NAMALWA (cell line): ENCODE results near the gene SECTM1.

Experiments used
- DNase-seq: peaks from one replicate; pipeline ENCODE4 v3.0.0-alpha.2; 2015; ENCODE audit warnings: low spot score

The SECTM1 gene

DNA sequence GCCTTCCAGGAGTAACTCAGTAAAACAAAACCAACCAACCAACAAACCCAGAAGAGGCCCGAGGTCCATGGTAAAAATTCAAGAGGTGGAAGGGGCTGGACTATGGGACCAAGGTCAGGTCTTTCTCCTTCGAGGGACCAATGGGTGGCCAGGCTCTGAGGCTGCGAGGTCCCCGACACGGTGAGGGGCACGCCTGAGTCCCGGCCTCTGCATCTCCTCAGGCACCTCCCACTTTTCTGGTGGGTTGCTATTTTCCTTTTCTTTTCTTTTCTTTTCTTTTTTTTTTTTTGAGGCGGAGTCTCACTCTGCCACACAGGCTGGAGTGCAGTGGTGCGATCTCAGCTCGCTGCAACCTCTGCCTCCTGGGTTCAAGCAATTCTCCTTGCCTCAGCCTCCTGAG lies 34.1 kb downstream of the SECTM1 start:
- DNase-seq = no peak

DNA sequence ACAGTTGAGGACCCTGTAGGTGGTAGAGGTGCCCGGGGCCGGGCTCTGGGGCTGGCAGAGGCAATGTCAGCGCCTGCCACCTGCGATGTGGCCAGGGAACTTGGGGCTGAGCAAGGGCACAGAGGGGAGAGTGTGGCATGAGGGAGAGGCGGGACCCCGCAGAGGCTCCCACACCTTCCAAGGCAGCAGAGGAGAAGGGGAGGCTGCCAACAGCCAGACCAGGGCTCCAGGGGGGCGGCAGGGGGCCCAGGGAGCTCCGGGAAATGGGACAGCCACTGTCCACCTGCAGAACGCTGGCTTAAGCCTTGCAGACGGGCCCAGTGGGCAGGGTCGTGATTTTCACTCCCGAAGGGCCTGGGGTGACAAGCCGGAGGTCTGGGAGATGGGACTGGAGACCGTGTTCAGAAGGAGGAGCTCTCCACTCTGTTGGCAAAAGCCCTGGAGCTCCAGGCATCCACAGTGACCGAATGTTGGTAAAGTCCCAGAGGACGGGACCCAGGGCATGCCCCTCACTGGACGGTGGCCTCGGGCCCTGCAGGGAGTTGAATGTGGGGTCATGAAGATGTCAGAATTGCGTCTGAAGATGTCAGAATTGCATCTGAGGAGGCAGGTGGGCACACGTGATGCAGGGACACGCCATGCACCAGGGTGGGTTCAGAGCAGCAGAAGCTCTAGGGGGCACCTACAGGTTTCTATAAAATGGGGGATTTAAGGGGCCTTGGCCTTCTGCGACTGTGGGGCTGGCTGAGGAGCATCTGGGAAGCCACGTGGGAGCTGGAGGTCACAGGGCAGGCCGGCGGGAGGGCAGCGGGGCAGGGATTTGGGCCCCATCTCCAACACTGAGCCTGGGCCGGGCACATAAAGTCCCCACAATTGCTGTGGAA lies 34.8 kb downstream of the SECTM1 start:
- no peak for DNase-seq

DNA sequence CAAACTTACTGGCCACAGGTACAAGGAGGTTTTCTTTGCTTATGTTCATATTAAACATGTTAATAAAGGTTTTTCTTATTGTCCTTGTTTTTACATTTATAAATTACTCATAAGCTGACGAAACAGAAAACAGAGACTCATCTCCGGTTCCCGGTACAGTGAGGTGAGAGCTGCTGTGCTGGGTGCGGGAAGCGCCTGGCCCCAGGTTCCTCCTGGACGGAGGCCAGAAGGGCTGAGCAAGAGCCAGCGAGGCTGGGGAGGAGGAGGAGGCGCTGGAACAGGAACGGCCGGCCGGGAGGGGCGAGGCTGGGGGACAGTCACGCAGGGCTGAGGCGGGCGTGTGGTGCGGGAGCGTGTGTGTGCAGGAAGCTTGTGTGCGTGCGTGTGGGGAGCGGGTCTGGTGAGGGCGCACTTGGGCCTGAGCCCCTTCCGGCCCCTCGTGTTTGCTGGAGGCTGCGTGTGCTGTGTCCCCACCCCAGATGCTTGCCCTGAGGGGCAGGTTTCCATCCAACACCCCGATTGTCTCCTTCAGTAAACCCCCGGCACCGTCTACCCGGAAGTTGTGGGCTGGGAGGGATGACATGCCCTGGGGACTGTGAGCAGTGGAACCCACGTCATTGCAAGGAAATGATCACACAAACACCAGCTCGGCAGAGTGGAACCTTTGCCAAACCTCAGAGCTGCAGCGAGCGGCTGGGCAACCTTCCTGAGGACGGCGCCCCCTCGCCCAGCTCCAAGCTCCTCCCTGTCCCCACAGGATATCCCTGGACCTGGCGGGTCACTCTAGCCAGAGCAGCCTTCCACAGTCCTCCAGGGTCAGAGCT lies 35.6 kb downstream of the SECTM1 start:
- DNase-seq = peak; percentile 95

DNA sequence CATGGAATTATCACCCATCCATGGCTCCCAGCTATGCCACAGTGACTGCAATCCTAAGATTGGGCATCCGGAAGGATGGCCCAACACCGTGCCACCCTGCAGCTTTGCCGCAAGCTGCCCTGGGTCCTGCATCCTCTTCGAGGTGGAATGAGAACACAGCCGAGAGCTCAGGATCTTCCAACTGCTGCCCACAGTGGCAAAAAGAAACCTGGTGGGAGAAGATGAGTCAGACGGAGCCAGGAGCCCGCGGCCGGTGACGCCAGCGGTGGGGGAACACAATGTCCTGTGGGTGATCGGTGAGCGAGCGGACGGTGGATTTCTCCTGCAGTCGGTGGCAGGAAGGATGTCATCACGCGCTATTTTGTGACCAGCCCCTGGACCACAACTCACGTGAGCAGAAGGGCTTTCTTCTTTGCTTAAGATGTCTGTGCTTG lies 36.3 kb downstream of the SECTM1 start:
- peak; percentile 76 for DNase-seq

DNA sequence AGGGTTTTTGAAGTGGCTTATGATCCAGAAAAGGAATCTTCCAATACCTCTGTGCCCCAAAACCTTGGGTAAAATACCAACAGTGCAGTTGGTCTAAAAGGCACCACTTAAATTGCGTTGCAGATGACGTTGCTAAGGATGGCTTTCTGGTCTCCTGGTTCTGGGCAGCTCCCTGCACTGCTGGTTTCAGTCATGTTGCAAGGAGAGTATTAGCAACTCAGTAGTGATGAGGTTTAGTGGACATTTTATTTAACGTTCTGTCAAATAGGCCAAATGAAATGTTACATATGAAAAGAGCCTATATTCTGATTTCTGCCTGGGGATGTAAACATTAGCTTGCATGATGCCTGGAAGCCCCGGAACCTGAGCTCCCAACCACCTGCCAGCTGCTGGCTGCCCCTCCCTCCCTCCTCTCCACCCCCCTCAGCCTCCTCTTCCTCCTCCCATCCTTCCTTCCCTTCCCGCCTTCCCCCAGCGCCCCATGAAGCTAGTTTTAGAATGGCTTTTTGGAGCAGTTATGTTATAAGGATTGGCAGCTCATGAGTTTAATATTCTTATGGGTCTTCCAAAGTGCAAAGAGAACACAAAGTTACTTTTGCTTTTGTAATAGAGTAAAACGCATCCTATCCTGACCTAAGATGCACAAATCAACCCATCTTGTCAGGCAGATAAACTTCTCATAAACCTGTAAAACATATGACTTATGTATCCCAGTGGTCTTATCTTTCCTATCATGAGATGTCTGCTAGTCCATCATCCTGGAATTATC lies 36.9 kb downstream of the SECTM1 start:
- peak; percentile 31 for DNase-seq

DNA sequence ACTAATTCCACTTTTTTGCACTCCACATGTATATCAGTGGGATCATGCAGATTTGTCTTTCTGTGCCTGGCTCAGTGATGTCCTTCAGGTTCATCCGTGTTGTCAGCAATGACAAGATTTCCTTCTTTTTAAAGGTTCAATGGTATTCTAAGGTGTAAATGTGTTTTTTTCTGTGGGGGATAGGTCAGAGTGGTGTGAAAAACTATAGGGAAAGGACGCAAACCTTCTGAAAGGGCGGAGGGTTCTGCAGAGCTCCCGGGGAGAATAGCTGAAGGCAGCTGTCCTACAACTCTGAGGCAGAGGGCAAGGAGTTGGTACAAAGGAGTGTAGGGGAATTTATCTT lies 38.1 kb downstream of the SECTM1 start:
- no peak for DNase-seq

DNA sequence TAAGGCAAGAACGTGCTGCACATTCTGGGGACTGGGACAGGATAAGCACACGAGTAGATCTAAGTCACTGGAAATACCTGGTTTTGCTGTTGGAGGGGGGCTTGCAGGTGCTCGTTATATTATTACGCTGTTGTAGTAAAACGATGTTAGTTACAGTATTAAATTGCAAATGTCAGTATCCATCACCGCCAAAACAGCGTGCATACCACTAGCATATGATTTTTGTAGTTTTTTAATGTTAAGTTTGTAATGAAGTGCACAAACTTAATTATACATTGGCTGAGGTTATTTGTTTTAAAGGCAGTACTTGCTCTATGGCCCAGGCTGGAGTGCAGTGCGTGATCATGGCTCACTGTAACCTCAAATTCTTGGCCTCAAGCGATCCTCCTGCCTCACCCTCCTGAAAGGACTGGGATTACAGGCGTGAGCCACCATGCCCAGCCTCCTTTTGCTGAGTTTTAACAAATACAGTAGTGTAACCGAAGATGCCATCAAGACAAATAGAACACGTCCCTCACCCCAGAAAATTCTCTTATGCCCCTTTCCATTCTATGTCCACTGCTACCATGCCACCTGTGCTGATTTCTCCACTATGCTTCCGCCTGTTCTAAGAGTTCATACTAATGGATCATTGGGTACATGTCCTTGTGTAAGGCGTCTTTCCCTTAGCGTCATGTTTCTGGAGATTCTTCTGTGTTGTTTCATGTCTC lies 39.3 kb downstream of the SECTM1 start:
- no peak for DNase-seq

DNA sequence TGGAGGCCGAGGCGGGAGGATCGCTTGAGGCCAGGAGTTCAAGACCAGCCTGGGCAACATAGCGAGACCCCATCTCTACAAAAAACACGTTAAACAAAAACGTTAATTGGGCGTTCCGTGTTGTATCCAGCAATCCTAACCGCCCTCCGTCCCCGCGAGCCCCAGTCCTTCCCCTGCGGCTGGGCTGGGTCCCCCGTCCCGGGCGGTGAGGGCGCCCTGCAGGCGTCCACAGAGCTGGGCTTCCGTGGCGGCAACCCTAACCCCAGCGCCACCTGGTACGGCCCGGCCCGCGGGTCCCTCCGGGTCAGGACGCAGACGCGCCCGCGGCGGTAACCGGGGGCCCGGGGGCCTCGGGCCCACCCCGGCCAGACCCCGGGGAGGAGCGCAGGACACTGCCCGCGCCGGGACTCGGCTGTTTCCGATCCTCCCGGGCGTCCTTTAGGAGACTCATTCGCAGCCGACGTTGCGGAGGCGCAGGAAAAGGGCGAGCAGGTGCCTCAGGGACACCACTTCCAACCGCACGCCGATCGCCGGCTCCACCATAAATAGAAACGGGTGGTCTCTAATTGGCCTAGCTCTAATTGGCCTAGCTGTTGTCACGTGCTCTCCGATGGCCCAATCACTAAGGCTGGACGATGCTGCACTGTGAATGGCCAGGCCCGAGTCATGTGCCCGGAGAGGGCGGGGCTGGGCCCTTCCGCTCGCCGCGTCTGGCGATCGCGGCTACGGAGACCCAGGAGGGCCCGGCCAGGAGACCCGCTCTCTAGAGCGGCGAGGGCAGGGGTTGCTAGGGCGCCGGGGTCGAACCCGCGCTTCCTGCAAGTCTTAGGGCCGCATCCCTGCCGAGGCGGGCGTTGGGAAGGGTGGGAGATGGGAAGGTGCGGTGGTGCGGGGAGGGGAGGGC lies 41.1 kb downstream of the SECTM1 start:
- DNase-seq = peak; percentile 99

DNA sequence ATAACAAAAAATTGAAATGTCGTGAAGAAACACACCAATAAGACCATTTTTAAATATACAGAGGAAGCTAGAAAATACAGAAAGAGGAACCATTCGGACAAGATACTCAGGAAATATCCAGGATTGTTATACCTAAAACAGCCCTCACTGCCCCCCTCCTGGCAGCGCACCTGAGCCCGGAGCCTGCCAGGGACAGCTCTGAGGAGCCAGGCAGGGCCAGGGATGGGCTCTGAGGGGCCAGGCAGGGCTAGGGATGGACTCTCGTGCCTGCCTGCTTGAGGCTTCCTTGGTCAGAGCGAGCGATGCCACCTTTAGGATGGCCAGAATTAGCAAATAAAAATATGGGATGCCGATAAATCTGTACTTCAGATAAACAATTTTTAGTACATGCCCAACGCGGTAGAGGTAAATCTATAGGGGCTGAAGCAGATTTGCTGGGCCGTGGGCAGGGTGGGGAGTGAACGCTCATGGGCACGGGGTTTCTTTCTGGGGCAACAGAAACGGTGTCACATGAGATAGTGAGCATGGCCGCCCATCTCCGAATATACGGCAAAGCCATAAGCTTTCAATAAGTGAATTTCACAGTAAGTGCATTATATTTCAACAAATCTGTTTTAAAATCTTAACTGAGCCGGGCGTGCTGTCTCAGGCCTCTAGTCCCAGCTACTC lies 41.9 kb downstream of the SECTM1 start:
- DNase-seq = no peak

DNA sequence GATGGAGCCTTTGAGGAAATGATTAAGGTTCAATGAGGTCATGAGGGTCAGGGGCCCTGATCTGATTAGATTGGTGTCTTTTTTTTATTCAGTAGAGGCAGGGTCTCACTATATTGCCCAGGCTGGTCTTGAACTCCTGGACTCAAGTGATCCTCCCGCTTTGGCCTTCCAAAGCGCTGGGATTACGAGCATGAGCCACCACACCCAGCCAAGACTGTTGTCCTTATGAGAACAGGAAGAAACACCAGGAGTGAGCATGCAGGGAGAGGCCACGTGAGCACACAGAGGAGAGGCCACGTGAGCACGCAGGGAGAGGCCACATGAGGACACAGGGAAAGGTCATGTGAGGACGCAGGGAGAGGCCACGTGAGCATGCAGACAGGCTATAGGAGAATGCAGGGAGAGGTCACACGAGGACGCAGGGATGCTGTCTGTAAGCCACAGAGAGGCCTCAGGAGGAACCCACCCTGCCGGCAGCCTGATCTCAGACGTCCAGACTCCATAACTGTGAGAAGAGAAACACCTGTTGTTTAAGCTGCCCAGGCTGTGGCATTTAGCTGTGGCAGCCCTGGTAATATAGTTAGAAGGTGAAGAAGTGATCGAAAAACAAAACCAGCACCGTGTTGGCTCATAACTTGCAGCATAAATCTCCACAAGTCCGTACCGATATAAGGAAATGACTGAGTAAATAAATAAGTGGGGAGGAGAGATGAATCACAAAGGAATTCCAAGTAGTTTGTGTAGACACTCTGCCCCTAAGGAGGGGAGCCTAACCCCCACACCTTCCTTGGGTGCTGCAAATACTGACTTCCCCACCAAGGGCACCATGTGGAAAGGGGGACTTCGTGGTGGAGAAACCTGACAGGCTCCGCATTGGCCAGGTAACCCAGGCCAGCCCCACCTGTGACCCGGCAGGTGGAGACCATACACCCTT lies 45.4 kb downstream of the SECTM1 start:
- no peak for DNase-seq

DNA sequence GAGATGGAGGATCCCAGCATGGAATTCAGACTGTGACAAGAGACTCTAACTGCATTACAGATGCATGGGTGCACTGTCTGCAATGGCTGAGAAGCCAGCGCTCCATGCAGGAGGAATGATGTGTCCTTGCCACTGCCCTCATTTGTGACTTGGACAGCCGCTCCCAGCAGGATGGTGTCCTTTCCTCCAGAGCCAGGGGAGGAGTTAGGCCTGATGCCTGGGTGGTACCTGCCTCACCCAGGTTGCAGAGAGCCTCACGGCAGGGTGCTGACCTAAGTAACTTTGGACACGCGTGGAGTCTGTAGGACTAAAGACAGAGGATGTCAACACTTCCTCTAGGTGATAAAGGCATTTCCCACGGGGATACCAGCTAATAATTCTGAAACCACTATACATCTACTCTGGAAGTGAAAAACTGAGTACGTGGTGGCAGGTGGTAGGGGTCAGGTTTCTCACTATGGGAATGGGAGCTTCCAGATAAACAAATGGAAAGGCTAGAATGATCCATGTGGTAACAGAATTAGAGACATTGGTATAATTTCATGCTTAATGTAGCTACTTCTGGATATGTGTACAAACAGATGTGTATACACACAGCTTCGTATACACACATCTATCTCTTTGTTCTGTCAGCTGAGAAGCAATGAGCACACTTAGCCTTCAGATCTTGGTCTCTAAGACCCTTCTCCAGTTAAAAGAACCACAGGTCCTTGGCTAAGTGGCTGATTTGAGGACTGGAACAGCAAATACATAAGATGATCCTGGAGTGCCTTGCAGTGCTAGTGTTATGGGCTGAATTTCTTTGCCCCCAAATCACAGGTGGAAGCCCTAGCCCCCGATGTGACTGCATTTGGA lies 46.3 kb downstream of the SECTM1 start:
- DNase-seq = no peak

DNA sequence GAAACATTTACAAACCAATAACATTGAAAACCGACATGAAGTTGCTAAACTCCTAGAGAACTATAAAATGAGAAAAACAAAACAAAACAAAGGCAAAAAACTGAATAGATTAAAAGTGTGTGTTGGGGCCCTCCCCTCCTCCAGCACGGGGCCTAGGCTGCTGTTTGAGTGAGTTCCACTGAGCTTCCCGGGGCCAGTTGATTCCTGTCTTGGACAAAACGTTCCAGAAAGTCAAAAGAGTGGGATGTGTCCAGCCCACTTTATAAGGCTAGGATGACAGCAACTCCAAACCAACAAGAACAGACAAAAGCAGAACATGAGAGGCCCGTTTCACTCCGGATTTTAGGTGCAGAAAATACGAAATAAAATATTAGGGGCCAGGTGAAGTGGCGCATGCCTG lies 48.4 kb downstream of the SECTM1 start:
- DNase-seq = no peak

DNA sequence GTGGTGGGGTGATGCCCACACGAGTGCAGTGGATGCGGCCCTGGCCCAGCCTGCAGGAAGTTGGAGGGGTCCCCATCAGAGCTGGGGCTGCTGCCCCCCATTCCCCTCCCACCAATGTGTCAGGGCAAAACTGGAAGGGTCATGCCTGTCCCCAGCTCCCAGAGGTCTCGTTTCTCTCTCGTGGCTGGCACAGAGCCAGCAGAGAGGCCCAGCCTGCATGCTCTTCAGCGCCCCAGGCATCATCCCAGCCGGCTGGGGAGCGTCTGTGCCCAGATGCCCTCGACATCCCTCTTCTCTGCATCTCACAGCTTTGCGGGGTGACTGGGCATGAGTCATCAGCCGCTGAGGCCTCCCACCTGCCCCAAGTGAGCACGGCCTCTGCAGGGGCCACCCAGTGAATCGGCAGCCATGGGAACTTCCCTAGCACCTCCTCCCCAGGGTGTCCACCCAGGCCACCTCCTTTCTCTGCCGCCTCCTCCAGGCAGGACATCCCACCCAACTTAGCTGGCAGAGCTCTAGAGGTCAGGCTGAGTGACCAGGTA lies 50.3 kb downstream of the SECTM1 start:
- no peak for DNase-seq

DNA sequence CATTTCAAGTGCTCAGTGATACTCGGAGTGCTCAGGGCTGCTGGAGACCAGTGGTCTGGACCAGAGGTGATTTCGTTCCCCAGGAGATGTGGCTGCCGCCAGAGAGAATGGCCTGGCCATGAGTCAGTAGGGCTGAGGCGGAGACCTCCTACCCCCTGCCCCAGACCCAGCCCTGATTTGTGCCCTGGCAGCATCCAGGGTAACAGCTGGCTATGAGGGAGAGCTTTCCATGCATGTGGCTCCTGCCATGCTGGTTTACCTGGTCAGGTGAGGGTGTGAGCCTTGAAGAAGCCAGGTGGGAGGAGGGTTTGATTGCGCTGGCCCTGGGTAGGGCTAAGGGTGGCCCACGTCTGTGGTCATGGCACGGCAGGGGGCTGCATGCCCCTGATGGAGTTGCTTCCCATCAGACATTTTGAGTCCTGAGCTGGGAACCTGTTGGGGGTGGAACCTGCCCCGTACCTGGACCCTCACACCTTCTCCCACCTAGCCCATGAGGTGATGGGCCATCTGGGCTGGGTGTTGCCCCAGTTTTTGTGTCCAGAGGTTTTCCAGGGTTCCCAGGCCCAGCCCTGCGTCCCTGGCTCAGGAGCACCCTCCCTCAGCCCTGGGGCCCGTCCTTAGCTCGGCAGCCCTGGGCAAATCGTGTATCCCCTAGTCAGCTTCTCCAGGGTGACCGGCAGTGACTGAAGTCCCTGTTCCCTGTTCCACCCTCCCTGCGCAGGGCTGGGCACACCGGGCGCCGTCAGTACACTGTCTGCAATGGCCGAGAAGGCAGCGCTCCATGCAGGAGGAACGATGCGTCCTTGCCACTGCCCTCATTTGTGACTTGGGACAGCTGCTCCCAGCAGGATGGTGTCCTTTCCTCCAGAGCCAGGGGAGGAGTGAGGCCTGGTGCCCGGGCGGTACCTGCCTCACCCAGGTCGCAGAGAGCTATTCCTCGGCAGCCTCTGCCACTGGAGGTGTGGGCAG lies 51.0 kb downstream of the SECTM1 start:
- DNase-seq = no peak

DNA sequence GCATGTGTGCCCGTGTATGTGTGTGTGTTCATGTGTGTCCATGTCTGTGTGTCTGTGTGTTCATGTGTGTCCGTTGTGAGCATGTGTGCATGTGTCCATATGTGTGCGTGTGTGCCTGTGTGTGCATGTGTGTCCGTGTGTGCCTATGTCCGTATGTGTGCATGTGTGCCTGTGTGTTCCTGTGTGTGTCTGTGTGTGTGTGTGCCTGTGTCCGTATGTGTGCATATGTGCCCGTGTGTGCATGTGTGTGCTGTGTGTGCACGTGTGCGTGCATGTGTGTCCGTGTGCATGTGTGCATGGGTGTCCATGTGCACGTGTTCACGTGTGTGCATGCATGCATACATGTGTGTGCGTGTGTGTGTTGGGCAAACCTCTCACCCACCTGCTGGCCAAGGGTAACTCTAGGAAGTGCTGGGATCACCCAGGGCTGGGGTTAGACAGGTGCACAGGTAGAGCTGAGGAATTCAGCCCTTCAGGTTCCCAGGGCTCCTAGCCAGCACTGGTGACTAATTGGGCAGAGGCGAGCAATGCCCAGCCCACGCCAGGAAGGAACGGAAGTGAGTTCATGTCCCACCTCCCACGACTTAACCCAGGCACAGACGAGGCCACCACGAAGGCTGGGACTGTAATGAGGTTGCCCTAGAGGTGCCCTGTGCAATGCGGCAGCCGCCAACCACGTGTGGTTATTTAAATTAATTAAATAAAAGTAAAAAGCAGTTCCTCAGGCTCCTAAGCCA lies 51.9 kb downstream of the SECTM1 start:
- DNase-seq = no peak

DNA sequence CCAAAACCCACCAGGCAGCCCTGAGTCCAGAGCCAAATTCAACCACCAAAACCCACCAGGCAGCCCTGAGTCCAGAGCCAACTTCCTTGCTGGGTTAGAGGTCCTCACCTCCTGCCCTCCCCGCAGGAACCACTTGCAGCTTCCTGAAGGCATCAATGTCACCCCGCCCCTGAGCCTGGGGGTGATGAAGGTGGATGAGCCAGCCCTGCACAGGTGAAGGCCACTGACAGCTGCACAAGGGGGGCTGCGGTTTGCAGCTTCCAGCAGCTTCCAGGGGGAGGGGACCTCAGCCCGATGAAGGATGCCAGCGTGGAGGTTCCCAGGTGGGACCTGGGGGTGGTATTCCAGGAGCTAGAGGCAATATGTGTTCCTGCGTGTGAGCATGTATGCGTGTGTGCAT lies 52.5 kb downstream of the SECTM1 start:
- no peak for DNase-seq
